H9 (cell line): ENCODE measurements around the gene DHRS7B. TPM values are rescaled to one million over a fixed set of nuclear protein-coding genes. Genes with fewer than 3 reads are reported as not detected.
"Not testable (repeated sequence)": the region's sequence is repeated elsewhere in the genome, so short reads cannot be mapped to it uniquely, and the experiment has no call there.

Source experiments
- DNase-seq: peaks from one replicate; pipeline ENCODE4 v3.0.0-alpha.2; 2017
- H2AFZ ChIP-seq: one replicate; pipeline ENCODE4 v1.6.1; 2013; ENCODE audit warnings: mild to moderate bottlenecking, low read length, control low read depth, moderate library complexity
- H2AK5ac ChIP-seq: 2 replicates; pipeline ENCODE4 v1.6.1; 2013; ENCODE audit warnings: low read length, control low read depth, mixed read lengths; ENCODE audit not compliant: insufficient read length
- H2BK120ac ChIP-seq: one replicate; pipeline ENCODE4 v1.6.1; 2013; ENCODE audit warnings: low read depth, mild to moderate bottlenecking, low read length, control low read depth, inconsistent platforms; ENCODE audit not compliant: poor library complexity, severe bottlenecking
- H2BK12ac ChIP-seq: 2 replicates; pipeline ENCODE4 v1.6.1; 2013; ENCODE audit warnings: low read length, control low read depth, mixed read lengths, low read depth; ENCODE audit not compliant: insufficient read length
- H2BK15ac ChIP-seq: 2 replicates; pipeline ENCODE4 v1.6.1; 2013; ENCODE audit warnings: low read depth, low read length, control low read depth
- H2BK20ac ChIP-seq: one replicate; pipeline ENCODE4 v1.6.1; 2013; ENCODE audit warnings: low read depth, mild to moderate bottlenecking, low read length, control low read depth, inconsistent platforms; ENCODE audit not compliant: poor library complexity, severe bottlenecking
- H2BK5ac ChIP-seq: 2 replicates; pipeline ENCODE4 v1.6.1; 2013; ENCODE audit warnings: low read length, control low read depth, mixed read lengths; ENCODE audit not compliant: insufficient read length
- H3K14ac ChIP-seq: 2 replicates; pipeline ENCODE4 v1.6.1; 2013; ENCODE audit warnings: low read length, control low read depth; ENCODE audit not compliant: insufficient read depth
- H3K18ac ChIP-seq: 2 replicates; pipeline ENCODE4 v1.6.1; 2013; ENCODE audit warnings: low read depth, mild to moderate bottlenecking, mixed read lengths, low read length, control low read depth; ENCODE audit not compliant: insufficient read length
- H3K23ac ChIP-seq: 2 replicates; pipeline ENCODE4 v1.6.1; 2013; ENCODE audit warnings: low read length, control low read depth, mixed read lengths, low read depth; ENCODE audit not compliant: insufficient read length
- H3K23me2 ChIP-seq: 2 replicates; pipeline ENCODE4 v1.6.1; 2013; ENCODE audit warnings: low read depth, mild to moderate bottlenecking, mixed read lengths, low read length, control low read depth; ENCODE audit not compliant: insufficient read length, poor library complexity, severe bottlenecking
- H3K27ac ChIP-seq: 2 replicates; pipeline ENCODE4 v1.5.1; 2013; ENCODE audit warnings: low read length, control low read depth, mixed read lengths, low read depth; ENCODE audit not compliant: insufficient read length
- H3K27me3 ChIP-seq: 2 replicates; pipeline ENCODE4 v1.6.1; 2013; ENCODE audit warnings: low read length, control low read depth, inconsistent platforms; ENCODE audit not compliant: insufficient read depth
- H3K4ac ChIP-seq: 2 replicates; pipeline ENCODE4 v1.6.1; 2013; ENCODE audit warnings: low read depth, mild to moderate bottlenecking, control low read depth, inconsistent platforms, low read length, moderate library complexity
- H3K4me1 ChIP-seq: 2 replicates; pipeline ENCODE4 v1.6.1; 2013; ENCODE audit warnings: low read length, control low read depth, inconsistent platforms; ENCODE audit not compliant: insufficient read depth
- H3K4me2 ChIP-seq: 2 replicates; pipeline ENCODE4 v1.6.1; 2013; ENCODE audit warnings: low read length, control low read depth, mixed read lengths; ENCODE audit not compliant: insufficient read length, insufficient read depth
- H3K56ac ChIP-seq: 2 replicates; pipeline ENCODE4 v1.6.1; 2013; ENCODE audit warnings: low read depth, mild to moderate bottlenecking, mixed read lengths, low read length, control low read depth; ENCODE audit not compliant: insufficient read length
- H3K79me1 ChIP-seq: 2 replicates; pipeline ENCODE4 v1.6.1; 2013; ENCODE audit warnings: low read depth, mild to moderate bottlenecking, moderate library complexity, low read length, control low read depth, inconsistent platforms; ENCODE audit not compliant: insufficient read depth, poor library complexity, severe bottlenecking
- H3K79me2 ChIP-seq: 2 replicates; pipeline ENCODE4 v1.6.1; 2013; ENCODE audit warnings: low read length, control low read depth, inconsistent platforms; ENCODE audit not compliant: insufficient read depth
- H3K9ac ChIP-seq: 2 replicates; pipeline ENCODE4 v1.6.1; 2013; ENCODE audit warnings: low read length, control low read depth, mixed read lengths; ENCODE audit not compliant: insufficient read length; ENCODE audit errors: extremely low read depth
- H3K9me3 ChIP-seq: one replicate; pipeline ENCODE4 v1.6.1; 2013; ENCODE audit warnings: low read depth, low read length, inconsistent platforms; ENCODE audit not compliant: control insufficient read depth
- H3T11ph ChIP-seq: one replicate; pipeline ENCODE4 v1.6.1; 2013; ENCODE audit warnings: mild to moderate bottlenecking, low read length, control low read depth, inconsistent platforms
- H4K20me1 ChIP-seq: one replicate; pipeline ENCODE4 v1.6.1; 2013; ENCODE audit not compliant: control insufficient read depth, insufficient read length, insufficient read depth
- H4K5ac ChIP-seq: 2 replicates; pipeline ENCODE4 v1.6.1; 2013; ENCODE audit warnings: low read depth, mild to moderate bottlenecking, mixed read lengths, low read length, control low read depth; ENCODE audit not compliant: insufficient read length
- H4K8ac ChIP-seq: replicated peaks from 2 replicates; pipeline ENCODE4 v1.6.1; 2013; ENCODE audit warnings: low read length, control low read depth, mixed read lengths, low read depth; ENCODE audit not compliant: insufficient read length
- H4K91ac ChIP-seq: 2 replicates; pipeline ENCODE4 v1.6.1; 2013; ENCODE audit warnings: low read depth, mild to moderate bottlenecking, moderate library complexity, mixed read lengths, low read length, control low read depth; ENCODE audit not compliant: insufficient read length
- H3K27ac Mint-ChIP-seq, 3 experiments: 2 replicates in 2 of 3; 3 replicates in 1 of 3; pipeline ENCODE4 v1.8.0; 2020 to 2021; ENCODE audit warnings: mixed read lengths in 3 of 3, mild to moderate bottlenecking in 1 of 3, moderate library complexity in 1 of 3
- H3K27me3 Mint-ChIP-seq: 2 replicates; pipeline ENCODE4 v1.8.0; 2021; ENCODE audit warnings: low read depth, mild to moderate bottlenecking, moderate library complexity, mixed read lengths
- H3K36me3 Mint-ChIP-seq, 3 experiments: 2 replicates in 2 of 3; 3 replicates in 1 of 3; pipeline ENCODE4 v1.8.0; 2020 to 2021; ENCODE audit warnings: low read depth in 3 of 3, mixed read lengths in 3 of 3; ENCODE audit not compliant: insufficient read depth in 1 of 3
- H3K4me1 Mint-ChIP-seq, 2 experiments: 2 replicates each; pipeline ENCODE4 v1.8.0; 2020; ENCODE audit warnings: mixed read lengths in 2 of 2
- H3K4me3 Mint-ChIP-seq, 2 experiments: 2 replicates in 1 of 2; 3 replicates in 1 of 2; pipeline ENCODE4 v1.8.0; 2020 to 2021; ENCODE audit warnings: mild to moderate bottlenecking in 2 of 2, mixed read lengths in 2 of 2, moderate library complexity in 1 of 2
- H3K9me3 Mint-ChIP-seq, 2 experiments: 2 replicates in 1 of 2; 3 replicates in 1 of 2; pipeline ENCODE4 v1.8.0; 2020; ENCODE audit warnings: mild to moderate bottlenecking in 2 of 2, mixed read lengths in 2 of 2, moderate library complexity in 1 of 2
- CTCF ChIP-seq: fragments of 200-600 bp; sonication (generic); conservative IDR thresholded peaks from 3 replicates; pipeline ENCODE4 v1.8.0; 2021; ENCODE audit warnings: antibody characterized with exemption, mild to moderate bottlenecking
- whole genome bisulfite sequencing: extraction: QIAGEN DNeasy Blood & Tissue Kit; methylation state at CpG from one replicate; pipeline ENCODE4 v1.1.7; 2013; ENCODE audit warnings: missing lambda C conversion rate, low lambda C conversion rate, mixed read lengths; ENCODE audit not compliant: insufficient read length; ENCODE audit errors: extremely low coverage; 5-methylcytosine and 5-hydroxymethylcytosine counted together
- total RNA-seq: library from RNA; stranded (reverse); gene quantifications from 2 replicates; pipeline ENCODE4 v1.2.1, GENCODE V29; 2021

Gene DHRS7B
- total RNA-seq, 1 experiment from 2014 or later = 20.3 TPM

DNA sequence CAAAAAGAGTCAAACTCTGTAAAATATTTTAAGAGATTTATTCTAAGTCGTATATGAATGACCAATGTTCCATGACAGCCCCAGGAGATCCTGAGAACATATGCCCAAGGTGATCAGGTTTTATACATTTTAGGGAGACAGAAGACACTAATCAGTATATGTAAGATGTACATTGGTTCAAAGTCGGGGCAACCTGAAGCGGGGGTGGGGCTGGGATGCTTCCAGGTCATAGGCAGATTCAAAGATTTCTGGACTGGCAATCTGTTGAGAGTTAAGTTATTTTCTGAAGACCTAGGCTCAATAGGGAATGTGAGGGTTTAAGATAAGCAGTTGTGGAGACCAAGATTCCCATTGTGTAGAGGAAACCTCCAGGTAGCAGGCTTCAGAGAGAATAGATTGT, 20.4 kb upstream of the DHRS7B start:
- Histone ChIP-seq H4K91ac (no peak overlapping the region), H4K5ac (no peak overlapping the region), H2AFZ (no peak overlapping the region), H3K27me3 (no peaks in the 10 kb centered on the region), H4K8ac (no peak overlapping the region), H4K20me1 (no peaks in the 10 kb centered on the region), H3K27ac (no peak overlapping the region), H3K4me2 (no peak overlapping the region), H2BK5ac (no peak overlapping the region), H3K18ac (no peak overlapping the region), H3K79me1 (no peaks in the 10 kb centered on the region), H2BK20ac (no peak overlapping the region), H3K4me1 (no peaks in the 10 kb centered on the region; the same call in 1 of the 2 replicates), H3K79me2 (no peaks in the 10 kb centered on the region), H3K4ac (no peak overlapping the region), H2AK5ac (no peak overlapping the region), H3K23me2 (no peaks in the 10 kb centered on the region), H3K14ac (no peak overlapping the region), H3T11ph (no peak overlapping the region), H3K56ac (no peak overlapping the region), H2BK12ac (no peak overlapping the region), H2BK15ac (no peak overlapping the region), H3K9ac (no peak overlapping the region), H3K9me3 (no peaks in the 10 kb centered on the region), H3K23ac (no peak overlapping the region), H2BK120ac (no peak overlapping the region)
- no peak overlapping the region for H3K4me3 Mint-ChIP-seq
- no peak for TF ChIP-seq CTCF
- no peak for DNase-seq
- peak overlapping the region in 1 of 3 experiments; percentile 71; a peak in 2 of 7 replicates for H3K27ac Mint-ChIP-seq
- H3K27me3 Mint-ChIP-seq = no peaks in the 10 kb centered on the region
- peaks cover 0 to 2% (median 0%) of the 10 kb centered on the region in 3 experiments; a peak in 2 of 7 replicates for H3K36me3 Mint-ChIP-seq
- H3K4me1 Mint-ChIP-seq = peaks cover 50 to 52% of the 10 kb centered on the region in 2 experiments
- peaks cover 0 to 2% of the 10 kb centered on the region in 2 experiments; a peak in 1 of 5 replicates for H3K9me3 Mint-ChIP-seq
- WGBS = no CpG with 5 or more reads among the region's 3 CpGs

- H3K18ac ChIP-seq, H3K9me3 ChIP-seq, H3K27ac ChIP-seq, H3K4me1 ChIP-seq, H3K27me3 Mint-ChIP-seq, H4K20me1 ChIP-seq, H3K9ac ChIP-seq, H2BK5ac ChIP-seq, H4K5ac ChIP-seq, H2BK12ac ChIP-seq, H2AFZ ChIP-seq, H3K23me2 ChIP-seq, H3K14ac ChIP-seq, H3K79me2 ChIP-seq, H3K4ac ChIP-seq, H3K27me3 ChIP-seq, H2BK20ac ChIP-seq, H4K8ac ChIP-seq, H2BK120ac ChIP-seq, H2AK5ac ChIP-seq, H2BK15ac ChIP-seq, DNase-seq, H3K9me3 Mint-ChIP-seq, H3K23ac ChIP-seq, H3T11ph ChIP-seq, H3K36me3 Mint-ChIP-seq, H4K91ac ChIP-seq, H3K79me1 ChIP-seq, H3K56ac ChIP-seq, H3K4me3 Mint-ChIP-seq, H3K4me2 ChIP-seq: not testable (repeated sequence)
- WGBS = no CpG with 5 or more reads among the region's 7 CpGs
- H3K4me1 Mint-ChIP-seq = peaks cover 50 to 52% of the 10 kb centered on the region in 2 experiments
- peak overlapping the region in 2 of 3 experiments; percentile 12 to 92; a peak in 3 of 7 replicates for H3K27ac Mint-ChIP-seq
Observed at GRCh38 chr17:21107067-21107650, 19.6 kb upstream of the DHRS7B start.
